Large intestine (tissue), 3 donors: ENCODE data around the gene ORM2. TPM values are rescaled to one million over a fixed set of nuclear protein-coding genes. Genes with fewer than 3 reads are reported as not detected.
A peak's percentile ranks its signal among the peaks of the same experiment; 100 is the strongest.
"Not testable (repeated sequence)": the region's sequence is repeated elsewhere in the genome, so short reads cannot be mapped to it uniquely, and the experiment has no call there.

Source experiments
- DNase-seq, 2 donors: peaks; one replicate each; pipeline versions ENCODE4 v3.0.0 to v3.0.0-alpha.2; 2013
- H3K27ac ChIP-seq: one replicate; pipeline ENCODE4 v1.5.1; 2013; ENCODE audit warnings: low read length
- H3K27me3 ChIP-seq: 2 replicates; pipeline ENCODE4 v1.6.1; 2013; ENCODE audit warnings: low read length; ENCODE audit not compliant: control insufficient read depth, insufficient read depth
- H3K36me3 ChIP-seq: 2 replicates; pipeline ENCODE4 v1.6.1; 2013; ENCODE audit warnings: low read length; ENCODE audit not compliant: control insufficient read depth, insufficient read depth
- H3K4me1 ChIP-seq: one replicate; pipeline ENCODE4 v1.6.1; 2013; ENCODE audit warnings: low read length; ENCODE audit not compliant: control insufficient read depth, insufficient read depth
- H3K4me3 ChIP-seq: one replicate; pipeline ENCODE4 v1.5.1; 2013; ENCODE audit warnings: low read length
- H3K9me3 ChIP-seq: one replicate; pipeline ENCODE4 v1.6.1; 2013; ENCODE audit warnings: mild to moderate bottlenecking, low read depth, low read length, moderate library complexity; ENCODE audit not compliant: control insufficient read depth
- WGBS: methylation state at CpG from one replicate; pipeline ENCODE4 v1.1.5; 2013; ENCODE audit warnings: low lambda C conversion rate; ENCODE audit not compliant: insufficient coverage; 5-methylcytosine and 5-hydroxymethylcytosine counted together
- polyA plus RNA-seq: library from polyadenylated mRNA; unstranded; fragments of 120-200 nt; gene quantifications from one replicate; pipeline ENCODE4 v1.2.1, GENCODE V29; 2013

ORM2 gene
- polyA plus RNA-seq, 1 donor: not detected

DNA sequence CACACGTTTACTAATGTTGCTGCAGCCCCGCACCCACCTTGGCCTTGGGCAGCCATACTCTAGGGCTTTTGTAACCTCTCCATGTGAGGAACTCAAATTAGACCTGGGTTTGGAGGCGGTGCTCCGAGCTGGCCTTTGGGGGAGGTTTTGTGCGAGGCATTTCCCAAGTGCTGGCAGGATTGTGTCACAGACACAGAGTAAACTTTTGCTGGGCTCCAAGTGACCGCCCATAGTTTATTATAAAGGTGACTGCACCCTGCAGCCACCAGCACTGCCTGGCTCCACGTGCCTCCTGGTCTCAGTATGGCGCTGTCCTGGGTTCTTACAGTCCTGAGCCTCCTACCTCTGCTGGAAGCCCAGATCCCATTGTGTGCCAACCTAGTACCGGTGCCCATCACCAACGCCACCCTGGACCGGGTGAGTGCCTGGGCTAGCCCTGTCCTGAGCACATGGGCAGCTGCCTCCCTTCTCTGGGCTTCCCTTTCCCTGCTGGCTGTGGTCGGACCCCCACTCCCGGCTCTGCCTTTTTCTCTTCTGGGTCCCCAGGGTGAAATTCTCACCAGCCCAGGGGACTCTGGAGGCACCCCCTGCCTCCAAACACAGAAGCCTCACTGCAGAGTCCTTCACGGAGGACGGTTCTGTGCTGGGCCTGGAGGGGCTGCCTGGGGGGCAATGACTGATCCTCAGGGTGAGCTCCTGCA lies 6.7 kb upstream of the ORM2 start, which contains the start of gene ORM1:
Gene ORM1 (plus strand): TSS at position 268 of the 701 bp plus-strand sequence. CDS start 36 bp downstream, at position 304.
- not testable (repeated sequence) for H3K27me3 ChIP-seq, H3K4me1 ChIP-seq, H3K27ac ChIP-seq, H3K4me3 ChIP-seq, DNase-seq, H3K36me3 ChIP-seq, H3K9me3 ChIP-seq
- WGBS: no CpG with 5 or more reads among the region's 15 CpGs

DNA sequence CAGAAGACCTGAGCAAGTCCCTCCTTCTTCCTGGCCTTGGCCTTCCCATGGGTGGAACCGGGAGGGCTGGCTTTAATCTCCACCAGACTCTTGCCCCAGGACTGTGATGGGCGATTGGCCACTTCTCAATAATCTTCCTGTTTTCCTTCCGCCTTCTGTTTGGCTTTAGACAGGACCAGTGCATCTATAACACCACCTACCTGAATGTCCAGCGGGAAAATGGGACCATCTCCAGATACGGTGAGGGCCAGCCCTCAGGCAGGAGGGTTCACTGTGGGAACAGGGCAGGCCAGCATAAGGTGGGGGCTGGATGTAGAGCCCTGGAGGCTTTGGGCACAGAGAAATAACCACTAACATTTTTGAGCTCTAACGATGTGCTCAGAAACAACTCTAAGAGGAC lies 5.8 kb upstream of the ORM2 start:
- not testable (repeated sequence) for H3K27me3 ChIP-seq, H3K27ac ChIP-seq, DNase-seq, H3K4me3 ChIP-seq, H3K36me3 ChIP-seq, H3K4me1 ChIP-seq, H3K9me3 ChIP-seq
- WGBS: no CpG with 5 or more reads among the region's 6 CpGs

DNA sequence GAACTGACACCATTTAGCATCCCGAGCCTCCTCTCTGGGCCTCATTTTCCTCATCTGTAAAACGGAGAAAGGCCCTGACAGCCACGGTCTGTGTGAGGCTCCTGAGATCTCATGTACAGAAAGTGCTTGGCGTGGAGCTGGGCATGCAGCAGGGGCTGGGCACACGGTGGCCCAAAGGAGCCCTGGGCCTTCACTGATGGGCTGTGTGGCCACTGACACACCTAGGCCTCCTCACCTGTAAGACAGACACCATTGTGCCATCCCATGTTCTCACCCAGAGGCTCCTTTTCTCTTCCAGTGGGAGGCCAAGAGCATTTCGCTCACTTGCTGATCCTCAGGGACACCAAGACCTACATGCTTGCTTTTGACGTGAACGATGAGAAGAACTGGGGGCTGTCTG lies 5.2 kb upstream of the ORM2 start:
- no peak for DNase-seq
- no peak overlapping the region for H3K27ac ChIP-seq
- no peak overlapping the region for H3K4me3 ChIP-seq
- H3K9me3 ChIP-seq: no peaks in the 10 kb centered on the region
- H3K36me3 ChIP-seq: no peaks in the 10 kb centered on the region
- no CpG with 5 or more reads among the region's 8 CpGs for WGBS
- no peaks in the 10 kb centered on the region for H3K27me3 ChIP-seq
- H3K4me1 ChIP-seq: peaks cover 2% of the 10 kb centered on the region

DNA sequence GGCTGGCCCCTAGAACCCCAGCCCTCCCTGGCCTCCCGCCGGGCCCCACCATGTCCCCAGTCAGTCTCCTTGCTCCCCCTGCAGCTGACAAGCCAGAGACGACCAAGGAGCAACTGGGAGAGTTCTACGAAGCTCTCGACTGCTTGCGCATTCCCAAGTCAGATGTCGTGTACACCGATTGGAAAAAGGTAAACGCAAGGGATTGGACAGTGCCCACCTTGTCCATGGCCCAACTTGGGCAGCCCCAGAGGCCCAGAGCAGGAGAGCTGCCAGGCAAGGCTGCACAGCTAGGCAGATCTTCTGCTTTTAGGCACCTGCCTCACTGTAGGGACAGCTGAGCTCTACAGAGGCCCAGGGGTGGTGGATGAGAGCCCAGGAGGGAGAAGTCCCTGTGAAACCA lies 4.7 kb upstream of the ORM2 start:
- H3K4me1 ChIP-seq, H3K27me3 ChIP-seq, H3K4me3 ChIP-seq, H3K36me3 ChIP-seq, H3K27ac ChIP-seq, H3K9me3 ChIP-seq, DNase-seq: not testable (repeated sequence)
- WGBS: no CpG with 5 or more reads among the region's 9 CpGs

DNA sequence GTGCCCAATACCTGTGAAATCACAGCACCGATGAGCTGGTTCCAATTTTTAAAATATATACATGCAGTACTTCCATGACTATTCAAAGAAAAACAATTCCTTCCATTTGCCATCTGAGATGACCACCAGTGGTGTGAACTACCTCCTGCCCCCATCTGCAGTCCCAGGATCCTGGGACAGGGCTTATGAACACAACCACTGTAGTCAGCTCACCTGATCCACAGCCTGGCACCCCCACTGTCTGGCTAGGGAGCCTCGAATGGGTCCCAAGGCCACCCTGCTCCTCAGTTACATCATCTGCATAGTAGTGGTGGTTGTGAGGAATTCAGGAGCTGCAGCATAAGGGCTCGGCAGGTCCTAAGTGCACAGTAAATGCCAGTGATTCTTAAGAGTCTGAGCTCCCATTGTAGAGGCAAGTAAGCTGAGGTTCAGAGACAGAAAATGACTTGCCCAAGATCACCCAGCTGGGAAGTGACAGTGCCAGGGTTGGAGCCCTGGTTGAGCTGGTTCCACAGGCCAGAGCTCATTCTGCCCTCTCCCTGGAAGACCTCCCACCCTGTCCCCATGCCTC lies 3.9 kb upstream of the ORM2 start:
- H3K27ac ChIP-seq, H3K4me1 ChIP-seq, H3K4me3 ChIP-seq, H3K9me3 ChIP-seq, H3K27me3 ChIP-seq, H3K36me3 ChIP-seq, DNase-seq: not testable (repeated sequence)
- WGBS: no CpG with 5 or more reads among the region's 3 CpGs

DNA sequence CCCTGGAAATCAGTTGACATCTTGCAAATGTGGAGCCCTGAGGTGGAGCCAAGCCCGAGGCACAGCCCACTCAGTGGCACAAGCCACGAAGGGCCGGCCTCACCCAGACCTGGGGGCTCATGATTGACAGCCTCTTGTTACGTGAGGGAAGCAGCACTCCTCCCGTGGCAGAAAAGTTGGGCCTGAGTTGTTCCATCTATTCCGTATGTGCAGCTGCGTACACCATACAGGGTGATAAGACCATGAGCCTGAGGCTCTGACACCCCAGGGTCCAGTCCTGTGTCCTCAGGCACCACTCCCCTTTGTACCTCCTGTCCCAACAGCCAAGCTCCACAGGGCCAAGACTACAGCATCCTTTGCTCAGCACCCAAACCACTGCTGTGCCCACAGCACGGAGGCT lies 1.9 kb upstream of the ORM2 start:
- no peak for DNase-seq
- Histone ChIP-seq H3K4me3 (no peak overlapping the region), H3K36me3 (no peaks in the 10 kb centered on the region), H3K27me3 (no peaks in the 10 kb centered on the region), H3K27ac (no peak overlapping the region), H3K9me3 (no peaks in the 10 kb centered on the region), H3K4me1 (no peaks in the 10 kb centered on the region)
- no CpG with 5 or more reads among the region's 8 CpGs for WGBS

DNA sequence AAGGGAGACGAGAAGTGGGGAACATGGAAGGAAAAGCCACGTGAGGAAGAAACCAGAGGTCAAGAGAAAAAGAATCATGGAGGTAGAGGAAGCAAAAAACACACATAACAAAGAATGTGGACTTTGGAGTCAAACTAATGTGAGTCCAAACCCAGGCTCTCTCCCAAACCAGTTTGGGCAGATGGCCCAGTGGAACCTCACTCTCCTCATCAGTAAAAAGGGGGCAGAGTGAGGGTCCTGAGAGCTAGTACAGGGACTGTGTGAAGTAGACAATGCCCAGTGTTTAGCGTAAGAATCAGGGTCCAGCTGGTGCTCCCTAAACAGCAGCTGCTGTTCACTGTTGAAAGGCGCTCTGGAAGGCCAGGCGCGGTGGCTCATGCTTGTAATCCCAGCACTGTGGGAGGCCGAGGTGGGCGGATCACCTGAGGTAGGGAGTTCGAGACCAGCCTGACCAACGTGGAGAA lies 1.3 kb upstream of the ORM2 start:
- not testable (repeated sequence) for H3K4me3 ChIP-seq, H3K27me3 ChIP-seq, H3K4me1 ChIP-seq, H3K36me3 ChIP-seq, H3K27ac ChIP-seq, H3K9me3 ChIP-seq
- WGBS: 37% methylated on average over 2 of the region's 10 CpGs
- peak in 1 of 2 donors; percentile 31 for DNase-seq

DNA sequence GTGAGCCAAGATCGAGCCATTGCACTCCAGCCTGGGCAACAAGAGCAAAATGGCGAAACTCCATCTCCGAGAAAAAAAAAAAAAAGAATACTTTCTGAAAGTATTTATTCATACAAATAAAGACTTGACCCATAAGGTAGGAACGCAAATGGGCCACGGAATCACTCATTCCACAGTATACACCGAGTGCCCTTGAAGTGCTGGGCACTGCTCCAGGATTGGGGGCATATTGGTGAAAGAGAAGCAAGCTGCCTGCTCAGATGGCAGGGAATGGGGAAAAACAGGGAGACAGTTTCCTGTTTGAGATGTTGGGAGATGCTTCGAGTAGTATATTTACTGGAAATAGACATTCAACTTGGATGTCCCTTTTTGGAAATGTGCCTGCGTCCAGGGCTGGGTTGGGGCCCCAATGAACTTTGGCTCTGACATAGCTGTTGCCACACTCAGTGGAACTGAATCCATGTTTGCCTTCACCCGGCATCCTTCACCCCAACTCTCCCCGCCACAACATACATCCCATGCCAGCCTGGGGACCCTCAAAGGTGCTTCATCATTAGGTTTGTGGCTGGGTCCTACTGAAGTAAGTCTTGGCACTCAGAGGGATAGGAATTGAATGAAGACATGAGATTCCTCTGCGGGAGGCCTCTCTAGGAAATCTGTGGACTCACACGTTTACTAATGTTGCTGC lies 588 bp upstream of the ORM2 start:
- not testable (repeated sequence) for H3K27ac ChIP-seq, H3K9me3 ChIP-seq, H3K36me3 ChIP-seq, H3K27me3 ChIP-seq, DNase-seq, H3K4me3 ChIP-seq, H3K4me1 ChIP-seq
- WGBS: no CpG with 5 or more reads among the region's 12 CpGs

DNA sequence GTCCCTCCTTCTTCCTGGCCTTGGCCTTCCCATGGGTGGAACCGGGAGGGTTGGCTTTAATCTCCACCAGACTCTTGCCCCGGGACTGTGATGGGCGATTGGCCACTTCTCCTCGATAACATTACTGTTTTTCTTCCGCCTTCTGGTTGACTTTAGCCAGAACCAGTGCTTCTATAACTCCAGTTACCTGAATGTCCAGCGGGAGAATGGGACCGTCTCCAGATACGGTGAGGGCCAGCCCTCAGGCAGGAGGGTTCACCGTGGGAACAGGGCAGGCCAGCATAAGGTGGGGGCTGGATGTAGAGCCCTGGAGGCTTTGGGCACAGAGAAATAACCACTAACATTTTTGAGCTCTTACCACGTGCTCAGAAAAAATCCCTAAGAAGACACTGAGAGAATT lies 967 bp downstream of the ORM2 start:
- DNase-seq: no peak
- H3K27ac ChIP-seq: no peak overlapping the region
- no peaks in the 10 kb centered on the region for H3K4me1 ChIP-seq
- H3K4me3 ChIP-seq: no peak overlapping the region
- H3K36me3 ChIP-seq: peaks cover 2% of the 10 kb centered on the region
- 80% methylated on average over 1 of the region's 10 CpGs for WGBS
- no peaks in the 10 kb centered on the region for H3K27me3 ChIP-seq
- no peaks in the 10 kb centered on the region for H3K9me3 ChIP-seq

DNA sequence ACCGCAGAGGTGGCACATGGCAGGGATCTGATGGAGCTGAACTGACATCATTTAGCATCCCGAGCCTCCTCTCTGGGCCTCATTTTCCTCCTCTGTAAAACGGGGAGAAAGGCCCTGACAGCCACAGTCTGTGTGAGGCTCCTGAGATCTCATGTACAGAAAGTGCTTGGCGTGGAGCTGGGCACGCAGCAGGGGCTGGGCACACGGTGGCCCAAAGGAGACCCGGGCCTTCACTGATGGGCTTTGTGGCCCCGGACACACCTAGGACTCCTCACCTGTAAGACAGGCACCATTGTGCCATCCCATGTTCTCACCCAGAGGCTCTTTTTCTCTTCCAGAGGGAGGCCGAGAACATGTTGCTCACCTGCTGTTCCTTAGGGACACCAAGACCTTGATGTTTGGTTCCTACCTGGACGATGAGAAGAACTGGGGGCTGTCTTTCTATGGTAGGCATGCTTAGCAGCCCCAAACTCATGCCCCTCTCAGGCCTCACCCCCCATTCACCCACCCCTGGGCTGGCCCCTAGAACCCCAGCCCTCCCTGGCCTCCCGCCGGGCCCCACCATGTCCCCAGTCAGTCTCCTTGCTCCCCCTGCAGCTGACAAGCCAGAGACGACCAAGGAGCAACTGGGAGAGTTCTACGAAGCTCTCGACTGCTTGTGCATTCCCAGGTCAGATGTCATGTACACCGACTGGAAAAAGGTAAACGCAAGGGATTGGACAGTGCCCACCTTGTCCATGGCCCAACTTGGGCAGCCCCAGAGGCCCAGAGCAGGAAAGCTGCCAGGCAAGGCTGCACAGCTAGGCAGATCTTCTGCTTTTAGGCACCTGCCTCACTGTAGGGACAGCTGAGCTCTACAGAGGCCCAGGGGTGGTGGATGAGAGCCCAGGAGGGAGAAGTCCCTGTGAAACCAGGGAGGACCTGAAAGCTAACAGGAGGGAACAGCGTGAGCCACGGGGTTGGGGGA lies 1.8 kb downstream of the ORM2 start:
- not testable (repeated sequence) for H3K4me3 ChIP-seq, H3K4me1 ChIP-seq, H3K27ac ChIP-seq, DNase-seq, H3K36me3 ChIP-seq, H3K9me3 ChIP-seq, H3K27me3 ChIP-seq
- WGBS: no CpG with 5 or more reads among the region's 19 CpGs
